HEK293 (cell line): Measurements from ENCODE around the gene CUL1.

Source experiments
- CTCF ChIA-PET: fragments of 350-600 bp; formaldehyde crosslinking; extraction: SDS; loops from one replicate; lab custom pipeline; 2021; ENCODE audit warnings: antibody characterized with exemption; lab: Yijun Ruan, JAX
- POLR2A ChIA-PET: fragments of 300-600 bp; formaldehyde crosslinking; extraction: SDS; loops from one replicate; lab custom pipeline; 2020; ENCODE audit warnings: antibody characterized with exemption, inconsistent platforms; lab: Yijun Ruan, JAX
- H3K27ac ChIP-seq: fragments of 200-500 bp; sonication (Bioruptor generic); 2 replicates; pipeline ENCODE4 v1.5.1; 2014; ENCODE audit warnings: low read depth, low read length, control low read depth, inconsistent platforms; ENCODE audit errors: extremely low read depth
- H3K36me3 ChIP-seq, 2 experiments: fragments of 200-500 bp in 1 of 2; sonication (Bioruptor generic) in 1 of 2; 1 replicate in 1 of 2; 2 replicates in 1 of 2; pipeline ENCODE4 v1.5.1; 2014 to 2017; ENCODE audit warnings: inconsistent platforms in 2 of 2, low read length in 2 of 2; ENCODE audit not compliant: control insufficient read depth in 2 of 2, insufficient read depth in 1 of 2
- H3K4me1 ChIP-seq: fragments of 200-500 bp; sonication (Bioruptor generic); 2 replicates; pipeline ENCODE4 v1.5.1; 2014; ENCODE audit warnings: mild to moderate bottlenecking, low read length, inconsistent platforms; ENCODE audit not compliant: control insufficient read depth, insufficient read depth
- H3K4me3 ChIP-seq: 2 replicates; pipeline ENCODE4 v1.5.1; 2011; ENCODE audit warnings: low read depth, mild to moderate bottlenecking, control low read depth, low read length, moderate library complexity
- H3K9me3 ChIP-seq: fragments of 200-500 bp; sonication (Bioruptor generic); 2 replicates; pipeline ENCODE4 v1.5.1; 2014; ENCODE audit warnings: low read depth, low read length, inconsistent platforms; ENCODE audit not compliant: control insufficient read depth, insufficient read depth
- PATZ1 ChIP-seq: fragments of 450-650 bp; formaldehyde crosslinking; IDR thresholded peaks from 2 replicates; pipeline ENCODE4 v1.5.1; 2016; ENCODE audit warnings: missing biosample characterization, missing genetic modification characterization
- PRDM1 ChIP-seq: fragments of 450-650 bp; formaldehyde crosslinking; IDR thresholded peaks from 2 replicates; pipeline ENCODE4; 2016; ENCODE audit warnings: missing biosample characterization, missing genetic modification characterization
- PRDM10 ChIP-seq: fragments of 450-650 bp; formaldehyde crosslinking; IDR thresholded peaks from 2 replicates; pipeline ENCODE4 v1.5.1; 2016; ENCODE audit warnings: missing biosample characterization, missing genetic modification characterization
- SCRT2 ChIP-seq: fragments of 450-650 bp; formaldehyde crosslinking; IDR thresholded peaks from 2 replicates; pipeline ENCODE4 v1.5.1; 2016; ENCODE audit warnings: missing biosample characterization, missing genetic modification characterization
- SP3 ChIP-seq: fragments of 450-650 bp; formaldehyde crosslinking; IDR thresholded peaks from 2 replicates; pipeline ENCODE4 v1.5.1; 2016; ENCODE audit warnings: missing biosample characterization, missing genetic modification characterization
- ZBTB7A ChIP-seq: fragments of 450-650 bp; formaldehyde crosslinking; IDR thresholded peaks from 2 replicates; pipeline ENCODE4 v1.5.1; 2016; ENCODE audit warnings: low read depth, missing biosample characterization, missing genetic modification characterization
- ZNF211 ChIP-seq: fragments of 450-650 bp; formaldehyde crosslinking; IDR thresholded peaks from 2 replicates; pipeline ENCODE4 v1.5.1; 2016; ENCODE audit warnings: low read depth, missing biosample characterization, missing genetic modification characterization
- ZNF394 ChIP-seq: fragments of 450-650 bp; formaldehyde crosslinking; IDR thresholded peaks from 2 replicates; pipeline ENCODE4 v1.5.1; 2016; ENCODE audit warnings: missing biosample characterization, missing genetic modification characterization, mild to moderate bottlenecking, moderate library complexity, borderline replicate concordance
- ZNF513 ChIP-seq: fragments of 450-650 bp; IDR thresholded peaks from 2 replicates; pipeline ENCODE4 v1.5.1; 2018; ENCODE audit warnings: missing biosample characterization, missing genetic modification characterization
- ZNF600 ChIP-seq: fragments of 450-650 bp; formaldehyde crosslinking; IDR thresholded peaks from 2 replicates; pipeline ENCODE4 v1.5.1; 2016; ENCODE audit warnings: missing biosample characterization, missing genetic modification characterization
- TF ChIP-seq, protein P1 (sequence below): fragments of 450-650 bp; formaldehyde crosslinking; IDR thresholded peaks from 2 replicates; pipeline ENCODE4 v1.5.1; 2016; ENCODE audit warnings: missing biosample characterization, missing genetic modification characterization
- TF ChIP-seq, protein P2 (sequence below): fragments of 450-650 bp; formaldehyde crosslinking; IDR thresholded peaks from 2 replicates; pipeline ENCODE4 v1.5.1; 2016; ENCODE audit warnings: missing biosample characterization, missing genetic modification characterization, low read depth

The CUL1 gene

GRCh38 chr7:148811892-148812291, 113.2 kb downstream of the CUL1 start:
- Histone ChIP-seq H3K36me3 (peaks cover 6 to 94% of the 10 kb centered on the region in 2 experiments), H3K4me1 (no peaks in the 10 kb centered on the region), H3K27ac (no peak overlapping the region), H3K4me3 (no peak overlapping the region), H3K9me3 (no peaks in the 10 kb centered on the region)
- ChIA-PET CTCF (interaction anchor here (0.6 kb wide), 1 partner anchor 237 kb away, joined by 3 read pairs; no protein-coding TSS in a partner anchor), POLR2A (no interaction called here)
- TF ChIP-seq PRDM10 (tag by site-specific recombination) (peak; percentile 61), SP3 (no peak), PRDM1 (tag by site-specific recombination) (peak; percentile 82)
- TF ChIP-seq, protein P1, sequence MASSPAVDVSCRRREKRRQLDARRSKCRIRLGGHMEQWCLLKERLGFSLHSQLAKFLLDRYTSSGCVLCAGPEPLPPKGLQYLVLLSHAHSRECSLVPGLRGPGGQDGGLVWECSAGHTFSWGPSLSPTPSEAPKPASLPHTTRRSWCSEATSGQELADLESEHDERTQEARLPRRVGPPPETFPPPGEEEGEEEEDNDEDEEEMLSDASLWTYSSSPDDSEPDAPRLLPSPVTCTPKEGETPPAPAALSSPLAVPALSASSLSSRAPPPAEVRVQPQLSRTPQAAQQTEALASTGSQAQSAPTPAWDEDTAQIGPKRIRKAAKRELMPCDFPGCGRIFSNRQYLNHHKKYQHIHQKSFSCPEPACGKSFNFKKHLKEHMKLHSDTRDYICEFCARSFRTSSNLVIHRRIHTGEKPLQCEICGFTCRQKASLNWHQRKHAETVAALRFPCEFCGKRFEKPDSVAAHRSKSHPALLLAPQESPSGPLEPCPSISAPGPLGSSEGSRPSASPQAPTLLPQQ (tag by site-specific recombination) = no peak

GRCh38 chr7:148813890-148814289, 115.2 kb downstream of the CUL1 start:
- Histone ChIP-seq H3K9me3 (no peaks in the 10 kb centered on the region), H3K27ac (no peak overlapping the region), H3K4me1 (no peaks in the 10 kb centered on the region), H3K4me3 (no peak overlapping the region), H3K36me3 (peaks cover 14 to 92% of the 10 kb centered on the region in 2 experiments)
- CTCF ChIA-PET = no interaction called here
- POLR2A ChIA-PET = no interaction called here
- no peak for TF ChIP-seq ZNF600 (tag by site-specific recombination)
- TF ChIP-seq, protein P2, sequence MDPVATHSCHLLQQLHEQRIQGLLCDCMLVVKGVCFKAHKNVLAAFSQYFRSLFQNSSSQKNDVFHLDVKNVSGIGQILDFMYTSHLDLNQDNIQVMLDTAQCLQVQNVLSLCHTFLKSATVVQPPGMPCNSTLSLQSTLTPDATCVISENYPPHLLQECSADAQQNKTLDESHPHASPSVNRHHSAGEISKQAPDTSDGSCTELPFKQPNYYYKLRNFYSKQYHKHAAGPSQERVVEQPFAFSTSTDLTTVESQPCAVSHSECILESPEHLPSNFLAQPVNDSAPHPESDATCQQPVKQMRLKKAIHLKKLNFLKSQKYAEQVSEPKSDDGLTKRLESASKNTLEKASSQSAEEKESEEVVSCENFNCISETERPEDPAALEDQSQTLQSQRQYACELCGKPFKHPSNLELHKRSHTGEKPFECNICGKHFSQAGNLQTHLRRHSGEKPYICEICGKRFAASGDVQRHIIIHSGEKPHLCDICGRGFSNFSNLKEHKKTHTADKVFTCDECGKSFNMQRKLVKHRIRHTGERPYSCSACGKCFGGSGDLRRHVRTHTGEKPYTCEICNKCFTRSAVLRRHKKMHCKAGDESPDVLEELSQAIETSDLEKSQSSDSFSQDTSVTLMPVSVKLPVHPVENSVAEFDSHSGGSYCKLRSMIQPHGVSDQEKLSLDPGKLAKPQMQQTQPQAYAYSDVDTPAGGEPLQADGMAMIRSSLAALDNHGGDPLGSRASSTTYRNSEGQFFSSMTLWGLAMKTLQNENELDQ (tag by site-specific recombination) = no peak
- no peak for TF ChIP-seq PATZ1 (tag by site-specific recombination)
- no peak for TF ChIP-seq ZNF394 (tag by site-specific recombination)
- TF ChIP-seq ZBTB7A = no peak
- TF ChIP-seq ZNF513 (tag by site-specific recombination) = no peak
- TF ChIP-seq ZNF211 (tag by site-specific recombination) = no peak
- peak; percentile 52 for TF ChIP-seq SCRT2 (tag by site-specific recombination)
